H1 (cell line): ENCODE data around the gene CD4. TPM values are rescaled to one million over a fixed set of nuclear protein-coding genes. Genes with fewer than 3 reads are reported as not detected.

Experiments used
- CTCF ChIA-PET: fragments of 300-600 bp; sonication (Branson Sonifier 250); formaldehyde crosslinking; loops from one replicate; lab custom pipeline; 2021; ENCODE audit not compliant: partially characterized antibody; lab: Charles Lee
- POLR2A ChIA-PET: fragments of 300-600 bp; sonication (Branson Sonifier 250); formaldehyde crosslinking; loops from one replicate; lab custom pipeline; 2021; ENCODE audit warnings: inconsistent platforms; ENCODE audit not compliant: partially characterized antibody; lab: Charles Lee
- DNase-seq, 2 experiments: peaks; one replicate each; pipeline versions ENCODE4 v3.0.0 to v3.0.0-alpha.2; 2010 to 2022; ENCODE audit warnings: low spot score in 2 of 2, low read depth in 1 of 2, mixed read lengths in 1 of 2
- FAIRE-seq: peaks from 2 replicates; lab custom pipeline; 2011; peaks lifted over from hg19 to GRCh38; lab: Jason Lieb, UNC
- H2AFZ ChIP-seq: 2 replicates; pipeline ENCODE4 v1.8.1; 2012; ENCODE audit warnings: low read length, inconsistent platforms
- H2AK5ac ChIP-seq: 2 replicates; pipeline ENCODE4 v1.6.1; 2013; ENCODE audit warnings: low read depth, low read length
- H2BK120ac ChIP-seq: replicated peaks from 2 replicates; pipeline ENCODE3; 2013; ENCODE audit warnings: low read depth, low read length, inconsistent platforms
- H2BK12ac ChIP-seq: 2 replicates; pipeline ENCODE4 v1.6.1; 2013; ENCODE audit warnings: low read depth, low read length
- H2BK15ac ChIP-seq: 2 replicates; pipeline ENCODE4 v1.6.1; 2013; ENCODE audit warnings: low read length
- H2BK20ac ChIP-seq: 2 replicates; pipeline ENCODE4 v1.6.1; 2013; ENCODE audit warnings: low read length
- H2BK5ac ChIP-seq: 2 replicates; pipeline ENCODE4 v1.6.1; 2013; ENCODE audit warnings: low read depth, low read length
- H3K14ac ChIP-seq: 2 replicates; pipeline ENCODE4 v1.6.1; 2013; ENCODE audit warnings: inconsistent platforms; ENCODE audit not compliant: insufficient read length
- H3K18ac ChIP-seq: 2 replicates; pipeline ENCODE4 v1.6.1; 2013; ENCODE audit warnings: low read length; ENCODE audit errors: extremely low read depth
- H3K23ac ChIP-seq: 2 replicates; pipeline ENCODE4 v1.6.1; 2013; ENCODE audit warnings: inconsistent platforms; ENCODE audit not compliant: insufficient read length
- H3K23me2 ChIP-seq: 2 replicates; pipeline ENCODE4 v1.6.1; 2013; ENCODE audit warnings: low read depth, low read length
- H3K27ac ChIP-seq: 2 replicates; pipeline ENCODE4 v1.6.1; 2011; ENCODE audit warnings: low read depth, low read length, inconsistent platforms
- H3K27me3 ChIP-seq, 4 experiments: replicated peaks in 1 of 4; 1 replicate in 1 of 4; 2 replicates in 3 of 4; pipeline versions ENCODE4 v1.6.1 to v1.8.1; 2011 to 2013; ENCODE audit warnings: low read length in 3 of 4, mild to moderate bottlenecking in 3 of 4, inconsistent platforms in 2 of 4, mixed read lengths in 2 of 4, moderate library complexity in 1 of 4; ENCODE audit not compliant: control insufficient read depth in 3 of 4, insufficient read depth in 3 of 4; ENCODE audit errors: extremely low read depth in 1 of 4
- H3K36me3 ChIP-seq, 4 experiments: 2 replicates each; pipeline versions ENCODE4 v1.6.1 to v1.8.1; 2011 to 2013; ENCODE audit warnings: mild to moderate bottlenecking in 4 of 4, low read length in 3 of 4, moderate library complexity in 2 of 4, control low read depth in 1 of 4, inconsistent platforms in 1 of 4; ENCODE audit not compliant: insufficient read depth in 4 of 4, control insufficient read depth in 2 of 4
- H3K4ac ChIP-seq: replicated peaks from 2 replicates; pipeline ENCODE3; 2013; ENCODE audit warnings: low read length, low read depth, mixed read lengths, inconsistent platforms; ENCODE audit not compliant: insufficient read length
- H3K4me1 ChIP-seq, 4 experiments: replicated peaks in 1 of 4; 1 replicate in 1 of 4; 2 replicates in 3 of 4; pipeline versions ENCODE4 v1.6.1 to v1.8.1; 2011 to 2013; ENCODE audit warnings: low read length in 3 of 4, inconsistent platforms in 2 of 4, mixed read lengths in 1 of 4; ENCODE audit not compliant: insufficient read depth in 4 of 4, control insufficient read depth in 3 of 4
- H3K4me2 ChIP-seq, 2 experiments: 2 replicates each; pipeline versions ENCODE4 v1.6.1 to v1.8.1; 2011 to 2013; ENCODE audit warnings: low read depth in 2 of 2, low read length in 2 of 2, control low read depth in 1 of 2, inconsistent platforms in 1 of 2, mild to moderate bottlenecking in 1 of 2; ENCODE audit not compliant: insufficient read depth in 1 of 2
- H3K4me3 ChIP-seq, 4 experiments: fragments of 200-600, 300-600 bp in 1 of 4; sonication (generic), shearing (Covaris generic), sonication (Bioruptor Twin) in 1 of 4; 2 replicates each; pipeline versions ENCODE4 v1.5.1 to v1.8.1; 2011 to 2016; ENCODE audit warnings: low read length in 4 of 4, low read depth in 3 of 4, control low read depth in 2 of 4, inconsistent platforms in 2 of 4, mild to moderate bottlenecking in 2 of 4, mixed read lengths in 1 of 4, moderate library complexity in 1 of 4; ENCODE audit not compliant: insufficient read depth in 2 of 4; ENCODE audit errors: extremely low read depth in 1 of 4
- H3K56ac ChIP-seq: replicated peaks from 2 replicates; pipeline ENCODE3; 2013; ENCODE audit warnings: low read depth, mild to moderate bottlenecking, mixed read lengths, low read length, inconsistent platforms; ENCODE audit not compliant: insufficient read length
- H3K79me1 ChIP-seq: 2 replicates; pipeline ENCODE4 v1.6.1; 2013; ENCODE audit warnings: low read depth, low read length, control low read depth
- H3K79me2 ChIP-seq, 2 experiments: 2 replicates each; pipeline versions ENCODE4 v1.6.1 to v1.8.1; 2012 to 2013; ENCODE audit warnings: low read length in 2 of 2, mild to moderate bottlenecking in 2 of 2, inconsistent platforms in 1 of 2; ENCODE audit not compliant: insufficient read depth in 2 of 2, control insufficient read depth in 1 of 2
- H3K9ac ChIP-seq, 4 experiments: replicated peaks in 1 of 4; 1 replicate in 1 of 4; 2 replicates in 3 of 4; pipeline versions ENCODE4 v1.6.1 to v1.8.1; 2011 to 2013; ENCODE audit warnings: low read depth in 3 of 4, low read length in 3 of 4, control low read depth in 2 of 4, mild to moderate bottlenecking in 2 of 4, moderate library complexity in 2 of 4, inconsistent platforms in 1 of 4; ENCODE audit errors: extremely low read depth in 1 of 4
- H3K9me3 ChIP-seq, 2 experiments: 2 replicates each; pipeline versions ENCODE4 v1.6.1 to v1.8.1; 2012 to 2013; ENCODE audit warnings: mild to moderate bottlenecking in 2 of 2, moderate library complexity in 2 of 2, control low read depth in 1 of 2, inconsistent platforms in 1 of 2, low read depth in 1 of 2, low read length in 1 of 2, mixed read lengths in 1 of 2; ENCODE audit not compliant: insufficient read depth in 2 of 2
- H4K20me1 ChIP-seq, 2 experiments: replicated peaks in 1 of 2; 2 replicates each; pipeline versions ENCODE3 to v1.8.1; 2011 to 2013; ENCODE audit warnings: inconsistent platforms in 2 of 2, low read length in 2 of 2, mild to moderate bottlenecking in 1 of 2; ENCODE audit not compliant: insufficient read depth in 2 of 2, control insufficient read depth in 1 of 2
- H4K5ac ChIP-seq: 2 replicates; pipeline ENCODE4 v1.6.1; 2013; ENCODE audit warnings: low read length, low read depth, mixed read lengths, inconsistent platforms; ENCODE audit not compliant: insufficient read length
- H4K8ac ChIP-seq: 2 replicates; pipeline ENCODE4 v1.8.0; 2013; ENCODE audit warnings: mild to moderate bottlenecking, moderate library complexity, low read length, inconsistent platforms; ENCODE audit not compliant: insufficient read depth; ENCODE audit errors: extremely low read depth
- H4K91ac ChIP-seq: replicated peaks from 2 replicates; pipeline ENCODE3; 2013; ENCODE audit warnings: low read length, mixed read lengths, inconsistent platforms; ENCODE audit not compliant: insufficient read length
- ASH2L ChIP-seq: fragments of 200-600, 300-600 bp; sonication (generic); IDR thresholded peaks from one replicate; pipeline ENCODE4 v1.7.1; 2017; ENCODE audit warnings: low read length
- CBX5 ChIP-seq: fragments of 300-800, 300-1000 bp; sonication (generic); IDR thresholded peaks from 2 replicates; pipeline ENCODE4 v1.7.1; 2016; ENCODE audit warnings: antibody characterized with exemption, low read length, low read depth
- CTCF ChIP-seq, 3 experiments: IDR thresholded peaks; 1 replicate in 2 of 3; 2 replicates in 1 of 3; pipeline versions ENCODE4 v1.5.1 to v1.6.1; 2011; ENCODE audit warnings: low read length in 3 of 3, mild to moderate bottlenecking in 3 of 3, inconsistent platforms in 2 of 3, low read depth in 1 of 3, moderate library complexity in 1 of 3; ENCODE audit not compliant: insufficient read depth in 1 of 3; ENCODE audit errors: control extremely low read depth in 1 of 3
- GABPA ChIP-seq: IDR thresholded peaks from 2 replicates; pipeline ENCODE4 v1.6.1; 2011; ENCODE audit warnings: mild to moderate bottlenecking, low read length, moderate library complexity, borderline replicate concordance; ENCODE audit not compliant: insufficient read depth
- POLR2AphosphoS5 ChIP-seq: IDR thresholded peaks from 2 replicates; pipeline ENCODE4 v1.6.1; 2011; ENCODE audit warnings: low read depth, low read length
- RAD21 ChIP-seq, 2 experiments: IDR thresholded peaks in 1 of 2; conservative IDR thresholded peaks in 1 of 2; 2 replicates each; pipeline ENCODE4 v1.6.1; 2011; ENCODE audit warnings: low read depth in 2 of 2, low read length in 2 of 2, improper control_type of control experiment in 1 of 2, inconsistent platforms in 1 of 2, mild to moderate bottlenecking in 1 of 2, moderate library complexity in 1 of 2
- SAP30 ChIP-seq: fragments of 300-600 bp; sonication (generic); IDR thresholded peaks from 2 replicates; pipeline ENCODE4 v1.7.1; 2012; ENCODE audit warnings: low read length, moderate library complexity, mild to moderate bottlenecking, inconsistent platforms; ENCODE audit not compliant: insufficient read depth, insufficient replicate concordance
- SIX5 ChIP-seq: IDR thresholded peaks from 2 replicates; pipeline ENCODE4 v1.6.1; 2011; ENCODE audit warnings: mild to moderate bottlenecking, low read depth, low read length
- SUZ12 ChIP-seq: fragments of 200-600 bp; sonication (generic); IDR thresholded peaks from 2 replicates; pipeline ENCODE4 v1.6.1; 2012; ENCODE audit warnings: mild to moderate bottlenecking, inconsistent platforms, low read length, moderate library complexity, mixed read lengths
- TBP ChIP-seq: IDR thresholded peaks from 2 replicates; pipeline ENCODE4 v1.6.1; 2011; ENCODE audit warnings: low read depth, low read length, improper control_type of control experiment
- YY1 ChIP-seq: IDR thresholded peaks from 2 replicates; pipeline ENCODE4 v1.6.1; 2011; ENCODE audit warnings: low read depth, mild to moderate bottlenecking, low read length
- WGBS, 2 experiments: shearing (Covaris generic) in 1 of 2; methylation state at CpG; one replicate each; pipeline versions ENCODE4 v1.1.6 to v1.1.7; 2013 to 2015; ENCODE audit warnings: low lambda C conversion rate in 2 of 2, mixed read lengths in 2 of 2, inconsistent platforms in 1 of 2, low coverage in 1 of 2, missing lambda C conversion rate in 1 of 2; ENCODE audit not compliant: insufficient replicate concordance in 2 of 2, insufficient coverage in 1 of 2, insufficient read length in 1 of 2; ENCODE audit errors: extremely low coverage in 1 of 2, missing lambda C conversion rate in 1 of 2; 5-methylcytosine and 5-hydroxymethylcytosine counted together
- polyA plus RNA-seq, 7 experiments: library from polyadenylated mRNA; depleted of rRNA in 3 of 7; stranded (reverse) in 5 of 7; unstranded in 2 of 7; fragments of >200 nt in 5 of 7; fragments of 200-250 nt in 2 of 7; gene quantifications; 1 replicate in 5 of 7; 2 replicates in 1 of 7; 4 replicates in 1 of 7; pipeline versions ENCODE4 v1.2.1 to v1.2.3, GENCODE V29; 2011 to 2013; ENCODE audit warnings: missing spikeins in 2 of 7, mixed read lengths in 2 of 7
- total RNA-seq: library from RNA; stranded (reverse); fragmentation: NEBNext Ultra II Directional; extraction: Animal tissue kit (Norgen Biotek cat#: 25700); gene quantifications from 2 replicates; pipeline ENCODE4 v1.2.1, GENCODE V29; 2021

The CD4 gene
- total and polyA plus RNA-seq, 2 of the 8 experiments (the other 6 are each of a cell fraction or from before 2014, with no cell fraction given) = 3.4 to 5.1 TPM

GRCh38 chr12:6742834-6743233 is 46.5 kb upstream of the CD4 start:
- no peak overlapping the region for H3K18ac ChIP-seq
- no peak overlapping the region for H3K4me2 ChIP-seq
- TF ChIP-seq SIX5 = no peak
- no peak for TF ChIP-seq CBX5
- TF ChIP-seq SAP30 = no peak
- no peak for TF ChIP-seq POLR2AphosphoS5
- no peak for TF ChIP-seq RAD21 (IDR thresholded peaks at IDR 0.05 in 1 of 2, conservative IDR thresholded peaks at IDR 0.05 in 1 of 2; ENCODE audit: low read depth in 2 of 2, low read length in 2 of 2)
- no peak for TF ChIP-seq SUZ12
- no peak for TF ChIP-seq TBP
- TF ChIP-seq GABPA = no peak
- TF ChIP-seq ASH2L = no peak
- no peak for TF ChIP-seq YY1
- no peak for TF ChIP-seq CTCF (IDR thresholded peaks at IDR 0.05; ENCODE audit: control extremely low read depth in 1 of 3, insufficient read depth in 1 of 3, low read depth in 1 of 3, low read length in 3 of 3)

More at GRCh38 chr12:6742834-6743233, 46.5 kb upstream of the CD4 start:
- Histone ChIP-seq H3K14ac (no peak overlapping the region), H3K9me3 (no peaks in the 10 kb centered on the region), H2AFZ (no peak overlapping the region), H3K23me2 (no peaks in the 10 kb centered on the region), H2BK20ac (no peak overlapping the region), H3K4me1 (no peaks in the 10 kb centered on the region), H4K5ac (no peak overlapping the region), H4K91ac (no peak overlapping the region), H3K56ac (no peak overlapping the region), H3K27me3 (no peaks in the 10 kb centered on the region), H4K8ac (no peak overlapping the region), H2BK15ac (no peak overlapping the region), H2BK120ac (no peak overlapping the region), H3K4ac (no peak overlapping the region), H3K4me3 (no peak overlapping the region), H4K20me1 (peaks cover 2 to 4% of the 10 kb centered on the region in 2 experiments), H3K9ac (no peak overlapping the region), H2BK12ac (no peak overlapping the region), H3K36me3 (peaks cover 4 to 22% (median 12%) of the 10 kb centered on the region in 4 experiments), H3K27ac (no peak overlapping the region), H2BK5ac (no peak overlapping the region), H3K79me2 (no peaks in the 10 kb centered on the region), H2AK5ac (no peak overlapping the region), H3K79me1 (no peaks in the 10 kb centered on the region), H3K23ac (no peak overlapping the region)
- ChIA-PET CTCF (interaction anchor here (0.6 to 1.9 kb wide), 2 partner anchors 81 to 132 kb away, joined by 3 to 5 read pairs; no protein-coding TSS in a partner anchor), POLR2A (interaction anchor here (0.9 to 1.6 kb wide), 4 partner anchors 9 to 130 kb away, joined by 3 to 10 read pairs (median 4); partner anchors contain the start of genes CDCA3, MLF2 and USP5)
- DNase-seq (no peak), FAIRE-seq (no peak)
- 89% methylated on average over 3 of the region's 3 CpGs; no CpG with 5 or more reads in 1 of the 2 experiments for WGBS, 2 experiments
